ENCODE measurements around the gene TYRP1.

DNA sequence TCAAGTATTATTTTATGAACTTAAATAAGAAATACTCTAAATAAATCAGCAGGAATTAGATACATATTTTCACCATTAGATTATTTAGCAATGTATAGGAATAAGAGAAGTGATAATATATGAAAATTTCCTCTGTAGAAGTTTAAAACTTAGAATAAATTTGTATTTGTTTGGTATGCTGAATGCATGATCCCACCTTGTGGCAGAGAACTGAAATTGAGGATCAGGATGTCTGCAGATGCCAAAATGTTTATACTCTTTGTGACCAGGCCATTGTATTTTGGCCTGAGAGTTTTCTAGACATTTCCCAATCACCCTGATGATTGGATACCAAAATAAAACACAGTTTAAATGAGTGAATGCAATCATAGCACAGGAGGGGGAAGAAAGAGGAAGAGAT lies 6.3 kb downstream of the TYRP1 start:
- TF ChIP-seq, protein P1, sequence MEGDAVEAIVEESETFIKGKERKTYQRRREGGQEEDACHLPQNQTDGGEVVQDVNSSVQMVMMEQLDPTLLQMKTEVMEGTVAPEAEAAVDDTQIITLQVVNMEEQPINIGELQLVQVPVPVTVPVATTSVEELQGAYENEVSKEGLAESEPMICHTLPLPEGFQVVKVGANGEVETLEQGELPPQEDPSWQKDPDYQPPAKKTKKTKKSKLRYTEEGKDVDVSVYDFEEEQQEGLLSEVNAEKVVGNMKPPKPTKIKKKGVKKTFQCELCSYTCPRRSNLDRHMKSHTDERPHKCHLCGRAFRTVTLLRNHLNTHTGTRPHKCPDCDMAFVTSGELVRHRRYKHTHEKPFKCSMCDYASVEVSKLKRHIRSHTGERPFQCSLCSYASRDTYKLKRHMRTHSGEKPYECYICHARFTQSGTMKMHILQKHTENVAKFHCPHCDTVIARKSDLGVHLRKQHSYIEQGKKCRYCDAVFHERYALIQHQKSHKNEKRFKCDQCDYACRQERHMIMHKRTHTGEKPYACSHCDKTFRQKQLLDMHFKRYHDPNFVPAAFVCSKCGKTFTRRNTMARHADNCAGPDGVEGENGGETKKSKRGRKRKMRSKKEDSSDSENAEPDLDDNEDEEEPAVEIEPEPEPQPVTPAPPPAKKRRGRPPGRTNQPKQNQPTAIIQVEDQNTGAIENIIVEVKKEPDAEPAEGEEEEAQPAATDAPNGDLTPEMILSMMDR (IDR thresholded peaks at IDR 0.05): no peak
- no peak for TF ChIP-seq POLR2A (IDR thresholded peaks at IDR 0.05)
